GM12892 (cell line): ENCODE data around the gene UGT1A4.
"Not testable (repeated sequence)": the region's sequence is repeated elsewhere in the genome, so short reads cannot be mapped to it uniquely, and the experiment has no call there.

Source experiments
- DNase-seq: peaks from one replicate; pipeline ENCODE4 v3.0.0; 2011; ENCODE audit not compliant: insufficient read length
- FAIRE-seq: peaks from 2 replicates; lab custom pipeline; 2011; peaks lifted over from hg19 to GRCh38; lab: Jason Lieb, UNC
- POLR2A ChIP-seq: IDR thresholded peaks from 2 replicates; pipeline ENCODE4 v1.6.1; 2011; ENCODE audit warnings: low read depth, low read length, control low read depth
- POLR2AphosphoS5 ChIP-seq: IDR thresholded peaks from 2 replicates; pipeline ENCODE4 v1.6.1; 2011; ENCODE audit warnings: low read depth, low read length, control low read depth
- TAF1 ChIP-seq: IDR thresholded peaks from 2 replicates; pipeline ENCODE4 v1.6.1; 2011; ENCODE audit warnings: low read depth, mild to moderate bottlenecking, control low read depth, low read length, borderline replicate concordance

The UGT1A4 gene

GRCh38 chr2:233688341-233688740, 30.2 kb upstream of the UGT1A4 start:
- no peak for FAIRE-seq
- no peak for DNase-seq
- TF ChIP-seq TAF1 (no peak), POLR2A (no peak), POLR2AphosphoS5 (no peak)

- no peak for TF ChIP-seq POLR2AphosphoS5
- no peak for TF ChIP-seq POLR2A
- TF ChIP-seq TAF1, result no peak
- DNase-seq (no peak), FAIRE-seq (no peak)
These were observed 29.5 kb upstream of the UGT1A4 start for GRCh38 chr2:233689031-233689430.

GRCh38 chr2:233689501-233689900, 29.0 kb upstream of the UGT1A4 start:
- TF ChIP-seq POLR2A (no peak), TAF1 (no peak), POLR2AphosphoS5 (no peak)
- DNase-seq (no peak), FAIRE-seq (no peak)

- no peak for FAIRE-seq
- no peak for DNase-seq
- no peak for TF ChIP-seq POLR2A
- no peak for TF ChIP-seq POLR2AphosphoS5
- no peak for TF ChIP-seq TAF1
These were observed 28.1 kb upstream of the UGT1A4 start for GRCh38 chr2:233690444-233690843.

GRCh38 chr2:233691443-233692433, 26.8 kb upstream of the UGT1A4 start:
- FAIRE-seq (no peak), DNase-seq (no peak)
- no peak for TF ChIP-seq TAF1
- no peak for TF ChIP-seq POLR2A
- TF ChIP-seq POLR2AphosphoS5, result no peak

GRCh38 chr2:233692648-233693047, 25.9 kb upstream of the UGT1A4 start, which contains the start of gene UGT1A6:
UGT1A6 (plus strand) TSS chr2:233692890; CDS start chr2:233693005, 115 bp downstream.
- FAIRE-seq (no peak), DNase-seq (no peak)
- TF ChIP-seq POLR2AphosphoS5 (no peak), POLR2A (no peak), TAF1 (no peak)

- no peak for TF ChIP-seq POLR2A
- no peak for TF ChIP-seq POLR2AphosphoS5
- TF ChIP-seq TAF1, result no peak
- no peak for FAIRE-seq
- no peak for DNase-seq
These were observed 24.6 kb upstream of the UGT1A4 start for GRCh38 chr2:233693963-233694362.

GRCh38 chr2:233698740-233699139, 19.8 kb upstream of the UGT1A4 start:
- FAIRE-seq, result no peak
- DNase-seq, result no peak
- no peak for TF ChIP-seq POLR2AphosphoS5

GRCh38 chr2:233699424-233700027, 19.0 kb upstream of the UGT1A4 start:
- FAIRE-seq (no peak), DNase-seq (no peak)
- TF ChIP-seq POLR2A (no peak), TAF1 (no peak), POLR2AphosphoS5 (no peak)

GRCh38 chr2:233700028-233700635, 18.4 kb upstream of the UGT1A4 start:
- no peak for DNase-seq
- TF ChIP-seq POLR2AphosphoS5 (no peak), POLR2A (no peak), TAF1 (no peak)
- no peak for FAIRE-seq

GRCh38 chr2:233700842-233701241, 17.7 kb upstream of the UGT1A4 start:
- not testable (repeated sequence) for FAIRE-seq, DNase-seq
